Ectodermal cell (in vitro differentiated cells): ENCODE data around the gene ITGAX.

ENCODE experiments used
- H3K27ac ChIP-seq: 2 replicates; pipeline ENCODE4 v1.7.0; 2013; ENCODE audit warnings: mild to moderate bottlenecking, low read depth, low read length; ENCODE audit not compliant: insufficient read depth, poor library complexity, severe bottlenecking
- H3K27me3 ChIP-seq: 2 replicates; pipeline ENCODE4 v1.7.0; 2013; ENCODE audit warnings: mild to moderate bottlenecking, low read length; ENCODE audit not compliant: insufficient read depth, control insufficient read depth, poor library complexity, severe bottlenecking
- H3K36me3 ChIP-seq: one replicate; pipeline ENCODE4 v1.7.0; 2013; ENCODE audit warnings: low read length; ENCODE audit not compliant: control insufficient read depth, insufficient read depth
- H3K4me1 ChIP-seq: one replicate; pipeline ENCODE4 v1.7.0; 2013; ENCODE audit warnings: low read length; ENCODE audit not compliant: control insufficient read depth, insufficient read depth
- H3K4me3 ChIP-seq: 2 replicates; pipeline ENCODE4 v1.7.0; 2013; ENCODE audit warnings: low read depth, low read length, control low read depth; ENCODE audit not compliant: insufficient read depth
- H3K9me3 ChIP-seq: 2 replicates; pipeline ENCODE4 v1.7.0; 2013; ENCODE audit warnings: mild to moderate bottlenecking, low read length, moderate library complexity; ENCODE audit not compliant: control insufficient read depth
- WGBS, 2 experiments: methylation state at CpG; one replicate each; pipeline ENCODE4 v1.1.7; 2013; ENCODE audit warnings: missing lambda C conversion rate in 2 of 2; 5-methylcytosine and 5-hydroxymethylcytosine counted together

The ITGAX gene

GRCh38 chr16:31361201-31362110 is 6.5 kb downstream of the ITGAX start:
- no peaks in the 10 kb centered on the region for H3K4me1 ChIP-seq
- H3K27ac ChIP-seq, result no peak overlapping the region
- WGBS, 2 experiments, result 88 to 90% methylated on average over 28 of the region's 28 CpGs
- H3K27me3 ChIP-seq, result no peaks in the 10 kb centered on the region
- no peak overlapping the region for H3K4me3 ChIP-seq
- no peaks in the 10 kb centered on the region for H3K36me3 ChIP-seq
- no peaks in the 10 kb centered on the region for H3K9me3 ChIP-seq

- H3K4me1 ChIP-seq, result no peaks in the 10 kb centered on the region
- H3K36me3 ChIP-seq, result no peaks in the 10 kb centered on the region
- no peak overlapping the region for H3K4me3 ChIP-seq
- 92% methylated on average over 26 of the region's 26 CpGs for WGBS, 2 experiments
- no peaks in the 10 kb centered on the region for H3K27me3 ChIP-seq
- H3K9me3 ChIP-seq, result no peaks in the 10 kb centered on the region
- no peak overlapping the region for H3K27ac ChIP-seq
Observed at GRCh38 chr16:31362476-31363405, 7.8 kb downstream of the ITGAX start.

GRCh38 chr16:31363721-31364120 is 8.7 kb downstream of the ITGAX start:
- Histone ChIP-seq H3K27ac (no peak overlapping the region), H3K27me3 (no peaks in the 10 kb centered on the region), H3K36me3 (no peaks in the 10 kb centered on the region), H3K9me3 (no peaks in the 10 kb centered on the region), H3K4me3 (no peak overlapping the region), H3K4me1 (no peaks in the 10 kb centered on the region)
- 91 to 92% methylated on average over 8 of the region's 8 CpGs for WGBS, 2 experiments

- no peak overlapping the region for H3K27ac ChIP-seq
- no peaks in the 10 kb centered on the region for H3K27me3 ChIP-seq
- H3K36me3 ChIP-seq, result no peaks in the 10 kb centered on the region
- no peaks in the 10 kb centered on the region for H3K9me3 ChIP-seq
- 88 to 89% methylated on average over 5 to 6 of the region's 6 CpGs for WGBS, 2 experiments
- no peak overlapping the region for H3K4me3 ChIP-seq
- no peaks in the 10 kb centered on the region for H3K4me1 ChIP-seq
Observed at GRCh38 chr16:31364421-31364820, 9.4 kb downstream of the ITGAX start.

- H3K4me1 ChIP-seq, result no peaks in the 10 kb centered on the region
- no peaks in the 10 kb centered on the region for H3K9me3 ChIP-seq
- no peak overlapping the region for H3K4me3 ChIP-seq
- H3K27me3 ChIP-seq, result no peaks in the 10 kb centered on the region
- no peaks in the 10 kb centered on the region for H3K36me3 ChIP-seq
- 90 to 92% methylated on average over 7 of the region's 7 CpGs for WGBS, 2 experiments
- no peak overlapping the region for H3K27ac ChIP-seq
Observed at GRCh38 chr16:31365131-31365865, 10.3 kb downstream of the ITGAX start.

- Histone ChIP-seq H3K4me1 (no peaks in the 10 kb centered on the region), H3K36me3 (no peaks in the 10 kb centered on the region), H3K4me3 (no peak overlapping the region), H3K27ac (no peak overlapping the region), H3K27me3 (no peaks in the 10 kb centered on the region), H3K9me3 (no peaks in the 10 kb centered on the region)
- 88 to 95% methylated on average over 3 of the region's 3 CpGs for WGBS, 2 experiments
Observed at GRCh38 chr16:31367853-31368252, 12.9 kb downstream of the ITGAX start.

- WGBS, 2 experiments, result 92 to 94% methylated on average over 12 of the region's 12 CpGs
- H3K4me1 ChIP-seq, result no peaks in the 10 kb centered on the region
- no peaks in the 10 kb centered on the region for H3K27me3 ChIP-seq
- H3K27ac ChIP-seq, result no peak overlapping the region
- no peak overlapping the region for H3K4me3 ChIP-seq
- H3K36me3 ChIP-seq, result no peaks in the 10 kb centered on the region
- no peaks in the 10 kb centered on the region for H3K9me3 ChIP-seq
Observed at GRCh38 chr16:31371008-31371407, 16.0 kb downstream of the ITGAX start.

GRCh38 chr16:31371619-31372484 is 16.9 kb downstream of the ITGAX start:
- no peak overlapping the region for H3K4me3 ChIP-seq
- WGBS, 2 experiments, result 91 to 93% methylated on average over 42 of the region's 42 CpGs
- no peak overlapping the region for H3K27ac ChIP-seq
- no peaks in the 10 kb centered on the region for H3K36me3 ChIP-seq
- H3K27me3 ChIP-seq, result no peaks in the 10 kb centered on the region
- no peaks in the 10 kb centered on the region for H3K4me1 ChIP-seq
- no peaks in the 10 kb centered on the region for H3K9me3 ChIP-seq

- 91 to 92% methylated on average over 13 to 14 of the region's 14 CpGs for WGBS, 2 experiments
- H3K27ac ChIP-seq, result no peak overlapping the region
- H3K4me3 ChIP-seq, result no peak overlapping the region
- no peaks in the 10 kb centered on the region for H3K36me3 ChIP-seq
- H3K4me1 ChIP-seq, result no peaks in the 10 kb centered on the region
- no peaks in the 10 kb centered on the region for H3K27me3 ChIP-seq
- H3K9me3 ChIP-seq, result no peaks in the 10 kb centered on the region
Observed at GRCh38 chr16:31373235-31373634, 18.3 kb downstream of the ITGAX start.
